GM23248 (cell line): ENCODE measurements around the gene LCLAT1.

Source experiments
- EZH2 ChIP-seq: fragments of 200-600 bp; sonication (generic); IDR thresholded peaks from 2 replicates; pipeline ENCODE4 v1.6.1; 2018; ENCODE audit warnings: antibody characterized with exemption, mild to moderate bottlenecking; ENCODE audit not compliant: insufficient read depth, poor library complexity, severe bottlenecking
- EZH2phosphoT487 ChIP-seq: fragments of 200-600 bp; sonication (generic); IDR thresholded peaks from 2 replicates; pipeline ENCODE4 v1.6.1; 2018; ENCODE audit warnings: antibody characterized with exemption, moderate library complexity, mild to moderate bottlenecking, low read depth; ENCODE audit not compliant: insufficient read depth

- TF ChIP-seq EZH2 (no peak), EZH2phosphoT487 (no peak)
Measured at GRCh38 chr2:30433541-30434299, 13.3 kb upstream of the LCLAT1 start.
